ENCODE results near the gene SNCAIP.

SNCAIP gene

GRCh38 chr5:122473941-122474340 lies 161.9 kb downstream of the SNCAIP start:
- Histone ChIP-seq H3K4me2 (ENCODE audit: low read depth, low read length, poor library complexity, severe bottlenecking) (no peak overlapping the region), H3K9ac (ENCODE audit: low read length) (no peak overlapping the region), H3K27me3 (ENCODE audit: low read length) (no peaks in the 10 kb centered on the region), H3K79me2 (ENCODE audit: insufficient read depth, low read length) (no peaks in the 10 kb centered on the region), H3K9me2 (replicated peaks; ENCODE audit: insufficient read depth, low read length) (no peaks in the 10 kb centered on the region), H3K36me3 (ENCODE audit: low read length) (no peaks in the 10 kb centered on the region), H2AFZ (ENCODE audit: low read depth, low read length, severe bottlenecking) (no peak overlapping the region), H3K27ac (ENCODE audit: low read depth, low read length) (no peak overlapping the region), H4K20me1 (ENCODE audit: low read depth, low read length) (no peaks in the 10 kb centered on the region), H3K4me3 (ENCODE audit: insufficient read depth, low read length, poor library complexity, severe bottlenecking) (no peak overlapping the region), H3F3A (ENCODE audit: insufficient read depth) (no peaks in the 10 kb centered on the region), H3K9me3 (ENCODE audit: insufficient read depth, low read length) (no peaks in the 10 kb centered on the region)
- TF ChIP-seq, protein P1, sequence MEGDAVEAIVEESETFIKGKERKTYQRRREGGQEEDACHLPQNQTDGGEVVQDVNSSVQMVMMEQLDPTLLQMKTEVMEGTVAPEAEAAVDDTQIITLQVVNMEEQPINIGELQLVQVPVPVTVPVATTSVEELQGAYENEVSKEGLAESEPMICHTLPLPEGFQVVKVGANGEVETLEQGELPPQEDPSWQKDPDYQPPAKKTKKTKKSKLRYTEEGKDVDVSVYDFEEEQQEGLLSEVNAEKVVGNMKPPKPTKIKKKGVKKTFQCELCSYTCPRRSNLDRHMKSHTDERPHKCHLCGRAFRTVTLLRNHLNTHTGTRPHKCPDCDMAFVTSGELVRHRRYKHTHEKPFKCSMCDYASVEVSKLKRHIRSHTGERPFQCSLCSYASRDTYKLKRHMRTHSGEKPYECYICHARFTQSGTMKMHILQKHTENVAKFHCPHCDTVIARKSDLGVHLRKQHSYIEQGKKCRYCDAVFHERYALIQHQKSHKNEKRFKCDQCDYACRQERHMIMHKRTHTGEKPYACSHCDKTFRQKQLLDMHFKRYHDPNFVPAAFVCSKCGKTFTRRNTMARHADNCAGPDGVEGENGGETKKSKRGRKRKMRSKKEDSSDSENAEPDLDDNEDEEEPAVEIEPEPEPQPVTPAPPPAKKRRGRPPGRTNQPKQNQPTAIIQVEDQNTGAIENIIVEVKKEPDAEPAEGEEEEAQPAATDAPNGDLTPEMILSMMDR (IDR thresholded peaks at IDR 0.05; ENCODE audit: insufficient read depth, low read length, poor library complexity, severe bottlenecking) = no peak
- no peak for TF ChIP-seq EZH2phosphoT487 (conservative IDR thresholded peaks at IDR 0.05; ENCODE audit: low read length)

DNA sequence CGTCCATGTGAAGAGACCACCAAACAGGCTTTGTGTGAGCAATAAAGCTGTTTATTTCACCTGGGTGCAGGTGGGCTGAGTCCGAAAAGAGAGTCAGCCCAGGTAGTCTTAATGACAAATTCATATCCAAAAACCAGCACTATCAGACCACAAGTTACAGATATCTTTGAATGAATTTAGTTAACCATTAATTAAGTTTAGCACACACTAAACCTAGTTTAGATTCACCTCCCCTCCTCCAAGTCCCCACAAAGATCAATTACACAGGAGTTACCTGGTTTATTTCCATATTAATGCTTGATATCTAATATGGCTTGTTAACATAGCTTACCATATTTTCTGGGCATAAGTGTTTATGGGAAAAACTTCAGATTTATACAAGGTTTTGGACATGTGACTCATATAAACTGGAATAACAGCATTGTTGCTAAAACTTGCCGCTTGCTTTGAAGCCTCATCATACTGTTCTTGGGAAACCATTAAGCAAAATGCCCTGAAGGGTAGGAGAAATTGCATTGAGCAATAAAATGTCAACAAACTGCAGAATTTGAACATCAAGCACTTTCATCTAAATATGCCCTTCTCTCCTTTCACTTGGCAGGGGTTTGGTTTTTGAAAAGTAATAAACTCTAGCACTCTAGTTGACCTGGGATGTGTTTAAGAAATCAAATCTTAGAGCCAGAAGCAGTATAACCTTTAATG lies 166.9 kb downstream of the SNCAIP start:
- no peaks in the 10 kb centered on the region for H3K36me3 ChIP-seq (ENCODE audit: low read length)
- no peak overlapping the region for H2AFZ ChIP-seq (ENCODE audit: low read depth, low read length, severe bottlenecking)
- H3K4me2 ChIP-seq (ENCODE audit: low read depth, low read length, poor library complexity, severe bottlenecking) = no peak overlapping the region
- no peaks in the 10 kb centered on the region for H3K27me3 ChIP-seq (ENCODE audit: low read length)
- TF ChIP-seq EZH2phosphoT487 (conservative IDR thresholded peaks at IDR 0.05; ENCODE audit: low read length) = no peak
- TF ChIP-seq, protein P1 (IDR thresholded peaks at IDR 0.05; ENCODE audit: insufficient read depth, low read length, poor library complexity, severe bottlenecking) = no peak
- H3K79me2 ChIP-seq (ENCODE audit: insufficient read depth, low read length) = no peaks in the 10 kb centered on the region
- no peaks in the 10 kb centered on the region for H3K9me3 ChIP-seq (ENCODE audit: insufficient read depth, low read length)
- H4K20me1 ChIP-seq (ENCODE audit: low read depth, low read length) = no peaks in the 10 kb centered on the region
- H3F3A ChIP-seq (ENCODE audit: insufficient read depth) = no peaks in the 10 kb centered on the region
- no peaks in the 10 kb centered on the region for H3K9me2 ChIP-seq (replicated peaks; ENCODE audit: insufficient read depth, low read length)
- H3K4me3 ChIP-seq (ENCODE audit: insufficient read depth, low read length, poor library complexity, severe bottlenecking) = no peak overlapping the region
- H3K9ac ChIP-seq (ENCODE audit: low read length) = no peak overlapping the region
- no peak overlapping the region for H3K27ac ChIP-seq (ENCODE audit: low read depth, low read length)

GRCh38 chr5:122480146-122480545 lies 168.1 kb downstream of the SNCAIP start:
- H3K4me3 ChIP-seq (ENCODE audit: insufficient read depth, low read length, poor library complexity, severe bottlenecking) = no peak overlapping the region
- no peaks in the 10 kb centered on the region for H4K20me1 ChIP-seq (ENCODE audit: low read depth, low read length)
- no peaks in the 10 kb centered on the region for H3K79me2 ChIP-seq (ENCODE audit: insufficient read depth, low read length)
- no peaks in the 10 kb centered on the region for H3K27me3 ChIP-seq (ENCODE audit: low read length)
- no peak for TF ChIP-seq EZH2phosphoT487 (conservative IDR thresholded peaks at IDR 0.05; ENCODE audit: low read length)
- TF ChIP-seq, protein P1 (IDR thresholded peaks at IDR 0.05; ENCODE audit: insufficient read depth, low read length, poor library complexity, severe bottlenecking) = no peak
- no peaks in the 10 kb centered on the region for H3K9me3 ChIP-seq (ENCODE audit: insufficient read depth, low read length)
- H2AFZ ChIP-seq (ENCODE audit: low read depth, low read length, severe bottlenecking) = no peak overlapping the region
- H3K27ac ChIP-seq (ENCODE audit: low read depth, low read length) = no peak overlapping the region
- H3K36me3 ChIP-seq (ENCODE audit: low read length) = no peaks in the 10 kb centered on the region
- no peak overlapping the region for H3K9ac ChIP-seq (ENCODE audit: low read length)
- no peak overlapping the region for H3K4me2 ChIP-seq (ENCODE audit: low read depth, low read length, poor library complexity, severe bottlenecking)
- H3F3A ChIP-seq (ENCODE audit: insufficient read depth) = no peaks in the 10 kb centered on the region
- H3K9me2 ChIP-seq (replicated peaks; ENCODE audit: insufficient read depth, low read length) = no peaks in the 10 kb centered on the region
